Endometrial microvascular endothelial cells (primary cell): ENCODE data around the gene TMCC1. TPM values are rescaled to one million over a fixed set of nuclear protein-coding genes. Genes with fewer than 3 reads are reported as not detected.
"Not testable (repeated sequence)": the region's sequence is repeated elsewhere in the genome, so short reads cannot be mapped to it uniquely, and the experiment has no call there.

ENCODE experiments used
- in situ Hi-C: cut with HindIII; loops from 2 replicates; pipeline ENCODE4 v1.10.0; 2017; ENCODE audit warnings: low sequenced_read_pairs, low pct_unique_long_range_greater_than_20kb; ENCODE audit errors: inconsistent ontology term
- total RNA-seq: library from RNA; depleted of rRNA; stranded (reverse); fragments of >200 nt; gene quantifications from one replicate; pipeline ENCODE4 v1.2.3, GENCODE V29; 2015; ENCODE audit errors: inconsistent ontology term

The TMCC1 gene
- total RNA-seq, 1 donor from 2014 or later, result 11.8 TPM

DNA sequence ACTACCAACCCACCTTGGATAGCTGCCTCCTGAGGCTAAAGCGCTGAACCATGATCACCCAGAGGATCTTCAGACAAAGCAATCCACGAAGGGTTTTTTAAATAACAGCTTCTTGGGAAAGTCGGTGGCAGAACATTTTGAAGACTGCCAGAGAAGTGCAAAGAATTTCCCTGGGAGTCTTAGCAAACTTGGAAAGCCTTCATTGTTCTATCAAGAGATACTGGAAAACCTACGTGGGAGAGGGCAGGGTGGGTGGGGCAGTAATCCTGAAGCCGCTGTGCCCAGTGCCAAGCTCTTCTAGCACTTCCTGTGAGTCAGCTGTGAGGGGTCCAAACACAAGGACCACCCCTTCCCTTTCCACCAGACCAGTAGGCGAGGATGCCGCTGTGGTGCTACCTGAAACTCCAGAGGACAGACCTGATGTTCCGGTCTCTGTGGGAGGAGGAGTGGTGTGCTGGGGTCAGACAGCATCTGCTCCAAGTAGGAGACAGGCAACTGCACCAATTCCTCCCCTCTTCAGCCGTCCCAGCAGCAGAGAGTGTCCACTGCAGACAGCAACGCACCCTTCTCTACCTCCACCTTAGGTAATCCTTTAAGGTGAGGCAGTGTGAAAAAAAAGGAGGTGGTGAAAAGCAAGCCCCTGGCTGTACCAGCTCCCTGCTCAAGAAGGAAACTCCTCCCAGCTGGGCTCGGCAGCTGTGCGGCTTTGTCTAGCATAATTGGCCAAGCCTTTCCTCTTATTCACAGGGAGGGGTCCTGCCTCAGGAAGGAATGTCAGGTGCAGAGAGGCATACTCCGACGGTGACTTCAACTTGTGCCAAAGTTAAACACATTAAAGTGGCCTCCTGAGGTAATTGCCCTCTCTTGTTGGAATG lies 99.0 kb downstream of the TMCC1 start:
- in situ Hi-C loops, result no loop called here

DNA sequence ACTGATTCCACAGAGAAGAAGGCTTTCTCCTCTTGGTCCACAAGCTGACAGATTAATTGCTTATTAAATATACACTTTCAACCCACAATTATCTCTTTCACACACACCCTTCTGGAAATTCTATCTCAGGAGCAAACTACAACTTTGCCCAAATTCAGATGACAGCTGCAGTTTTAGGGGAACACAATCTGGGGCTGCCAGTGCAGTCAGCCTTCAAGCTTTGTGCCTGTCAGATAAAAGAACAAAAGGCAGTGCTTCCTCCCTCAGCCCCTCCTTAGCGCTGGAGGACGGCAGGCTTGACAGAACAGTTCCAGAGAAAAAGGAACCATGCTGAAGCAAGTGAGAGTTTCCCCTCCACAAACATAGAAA lies 99.6 kb downstream of the TMCC1 start:
- in situ Hi-C loops, result no loop called here

GRCh38 chr3:129793319-129793718 lies 100.2 kb downstream of the TMCC1 start:
- in situ Hi-C loops, result no loop called here

GRCh38 chr3:129783470-129783869 lies 110.0 kb downstream of the TMCC1 start:
- in situ Hi-C loops, result no loop called here

DNA sequence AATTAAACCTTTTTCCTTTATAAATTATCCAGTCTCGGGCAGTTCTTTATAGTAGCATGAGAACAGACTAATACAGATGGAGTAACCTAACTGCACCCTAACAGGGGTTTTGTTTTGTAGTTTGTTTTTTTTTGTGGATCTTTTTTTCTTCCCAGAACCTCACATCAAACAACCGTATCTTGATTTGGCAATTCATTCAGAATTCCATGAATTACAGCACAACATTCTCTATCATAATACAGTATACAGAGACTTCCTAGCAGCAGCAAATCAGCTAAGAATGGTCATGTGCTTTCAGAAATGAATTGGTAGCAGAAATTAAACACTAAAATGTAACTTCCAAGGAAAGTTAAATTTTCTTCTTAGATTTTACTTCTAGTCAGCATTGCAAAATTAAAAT lies 114.6 kb downstream of the TMCC1 start:
- in situ Hi-C loops, result no loop called here

GRCh38 chr3:129777806-129778205 lies 115.7 kb downstream of the TMCC1 start:
- in situ Hi-C loops, result no loop called here

- in situ Hi-C loops, result no loop called here
Observed at GRCh38 chr3:129775870-129776269, 117.6 kb downstream of the TMCC1 start.

DNA sequence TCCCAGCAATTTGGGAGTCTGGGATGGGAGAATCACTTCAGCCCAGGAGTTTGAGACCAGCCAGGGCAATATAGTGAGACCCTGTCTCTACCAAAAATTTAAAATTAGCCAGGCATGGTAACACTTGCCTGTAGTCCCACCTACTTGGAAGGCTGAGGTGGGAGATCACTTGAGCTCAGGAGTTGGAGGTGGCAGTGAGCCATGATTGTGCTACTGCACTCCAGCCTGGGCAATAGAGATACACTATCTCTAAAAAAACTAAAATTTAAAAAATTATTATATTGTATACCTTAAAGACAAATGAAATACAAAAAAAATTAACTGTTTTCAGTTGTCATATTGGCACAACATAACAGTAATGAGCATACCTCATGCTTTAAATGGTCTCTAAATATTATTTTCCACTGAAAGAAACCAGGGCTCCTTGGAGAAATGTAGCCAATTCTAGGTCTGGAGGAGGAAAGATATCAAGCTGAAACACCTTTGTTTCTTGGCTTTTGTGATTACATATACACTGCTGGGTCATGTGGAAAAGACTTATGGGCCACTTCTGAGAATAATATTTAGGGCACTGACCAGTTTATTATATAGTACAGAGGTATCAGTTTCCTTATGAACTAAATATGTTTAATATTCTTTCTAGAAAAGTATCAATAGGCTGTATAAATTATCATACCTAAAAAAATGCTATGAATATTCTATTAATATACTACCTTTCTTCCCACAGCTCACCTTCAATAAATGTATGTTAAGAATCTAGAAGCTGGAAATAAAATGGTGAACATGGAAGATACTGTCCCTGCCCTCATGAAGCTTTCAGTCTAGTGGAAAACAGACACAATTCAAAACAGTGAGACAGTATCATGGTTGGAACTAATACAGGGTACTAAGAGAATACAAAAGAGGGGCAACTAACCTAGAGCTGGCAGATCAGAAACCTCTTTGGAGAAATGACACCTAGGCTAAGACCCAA lies 119.5 kb downstream of the TMCC1 start:
- in situ Hi-C loops, result no loop called here

- in situ Hi-C loops, result no loop called here
Observed at GRCh38 chr3:129770604-129771003, 122.9 kb downstream of the TMCC1 start.

DNA sequence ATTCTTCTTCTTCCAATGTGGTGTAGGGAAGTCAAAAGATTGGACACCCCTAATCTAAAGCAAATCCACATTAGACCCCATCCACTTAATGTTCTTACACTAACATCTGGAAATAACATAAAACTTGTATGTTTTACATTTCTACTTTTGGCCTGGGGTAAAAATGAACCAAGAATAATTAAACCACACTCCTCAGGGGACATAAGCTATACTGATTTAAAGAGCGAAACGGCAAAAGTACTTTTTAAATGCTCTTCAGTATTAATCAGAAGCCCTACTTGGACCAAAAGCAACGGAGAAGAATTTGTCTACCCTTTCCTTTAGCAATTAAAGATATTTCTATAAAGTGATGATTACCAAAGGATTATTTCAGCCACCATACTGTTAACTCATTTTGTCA lies 123.9 kb downstream of the TMCC1 start:
- in situ Hi-C loops, result no loop called here

DNA sequence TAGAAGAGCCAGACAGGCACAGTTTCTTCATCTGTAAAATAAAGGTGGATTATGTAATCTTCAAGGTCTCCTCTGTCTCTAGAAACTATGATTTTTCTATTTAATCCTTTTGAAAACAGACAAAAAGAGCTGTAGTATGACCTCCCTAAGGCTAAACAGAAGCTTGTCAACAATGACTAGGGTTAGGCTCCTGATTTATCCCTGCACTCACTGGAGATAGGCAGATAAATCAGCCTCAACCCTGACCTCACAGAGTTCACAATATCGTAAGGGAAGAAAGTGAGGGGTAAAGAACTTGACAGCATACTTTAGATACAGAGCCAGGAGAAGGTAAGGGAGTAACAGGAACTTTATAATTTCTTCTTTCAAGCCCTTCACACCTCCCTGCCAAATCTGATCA lies 124.8 kb downstream of the TMCC1 start:
- in situ Hi-C loops, result no loop called here

DNA sequence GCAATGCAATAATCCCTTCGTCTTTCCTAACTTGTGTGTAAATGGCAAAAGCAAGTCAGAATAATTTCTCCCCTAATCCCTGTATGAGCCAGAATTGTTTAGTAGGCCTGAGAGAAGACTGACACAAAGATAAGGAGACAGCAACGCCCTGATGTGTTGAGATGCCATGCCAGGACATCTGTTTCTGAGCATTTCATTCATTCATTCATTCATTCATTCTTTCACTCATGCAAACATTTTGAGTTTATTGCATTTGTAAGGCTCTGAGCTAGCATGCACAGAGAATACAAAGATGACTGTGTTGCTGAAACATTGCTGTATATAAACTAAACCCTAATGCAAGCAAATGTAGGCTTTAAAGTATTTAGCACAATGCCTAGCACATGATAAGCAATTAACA lies 127.4 kb downstream of the TMCC1 start:
- in situ Hi-C loops, result no loop called here

GRCh38 chr3:129764090-129764489 lies 129.4 kb downstream of the TMCC1 start:
- in situ Hi-C loops, result no loop called here

DNA sequence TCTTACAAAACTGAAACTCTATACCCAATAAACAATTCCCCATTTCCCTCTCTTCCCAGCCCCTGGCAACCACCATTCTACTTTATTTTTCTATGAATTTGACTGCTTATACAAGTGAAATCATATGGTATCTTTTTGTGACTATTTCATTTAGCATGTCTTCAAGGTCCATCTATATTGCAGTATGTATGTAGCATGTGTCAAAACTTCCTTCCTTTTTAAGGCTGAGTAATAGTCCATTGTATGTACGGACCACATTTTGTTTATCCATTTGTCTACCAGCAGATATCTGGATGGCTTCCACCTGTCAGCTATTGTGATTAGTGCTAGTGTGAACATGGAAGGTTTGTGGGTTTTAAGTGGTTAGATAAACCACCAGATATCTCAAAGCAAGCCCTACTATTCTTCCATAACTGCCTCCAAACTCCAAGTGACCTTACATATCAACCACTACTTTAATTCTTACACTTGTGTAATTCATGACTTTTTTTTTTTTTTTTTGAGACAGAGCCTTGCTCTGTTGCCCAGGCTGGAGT lies 134.7 kb downstream of the TMCC1 start:
- in situ Hi-C loops, result no loop called here

DNA sequence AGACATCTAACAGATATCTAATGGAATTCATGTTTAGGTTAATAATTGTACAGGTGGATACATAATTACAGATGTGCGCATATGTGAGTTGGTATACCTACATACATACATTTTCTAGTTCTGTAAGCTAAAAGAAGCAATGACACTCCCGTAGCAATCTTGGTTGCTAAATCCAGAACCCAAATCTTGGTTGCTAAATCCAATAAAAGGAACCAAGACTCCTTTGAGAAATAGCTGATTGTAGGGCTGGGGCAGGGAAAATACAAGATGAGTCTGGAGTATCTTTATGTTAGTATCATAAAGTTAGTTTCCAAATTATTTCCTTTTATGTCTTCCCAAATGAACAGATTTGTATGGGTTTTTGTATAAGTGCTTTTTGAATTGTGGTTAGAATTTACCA lies 135.2 kb downstream of the TMCC1 start:
- in situ Hi-C loops, result no loop called here

DNA sequence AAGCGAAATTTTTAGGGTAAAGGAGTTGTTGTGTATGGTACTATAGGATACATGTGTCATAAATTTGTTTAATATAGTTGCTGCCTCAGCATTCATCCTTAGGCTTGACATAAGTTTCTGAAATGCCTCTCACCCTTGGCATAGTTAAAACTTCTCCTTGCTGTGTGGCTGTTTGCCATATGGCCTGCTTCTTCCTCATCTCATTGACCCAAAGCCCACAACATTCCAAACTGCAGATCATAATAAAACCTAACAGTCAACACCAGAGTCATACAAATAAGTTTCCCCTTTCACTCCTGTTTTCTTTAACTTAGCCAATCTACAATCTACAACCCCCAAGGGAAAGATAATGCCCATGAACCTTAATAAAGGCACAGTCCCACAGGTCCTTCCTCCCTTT lies 136.6 kb downstream of the TMCC1 start:
- in situ Hi-C loops, result no loop called here

DNA sequence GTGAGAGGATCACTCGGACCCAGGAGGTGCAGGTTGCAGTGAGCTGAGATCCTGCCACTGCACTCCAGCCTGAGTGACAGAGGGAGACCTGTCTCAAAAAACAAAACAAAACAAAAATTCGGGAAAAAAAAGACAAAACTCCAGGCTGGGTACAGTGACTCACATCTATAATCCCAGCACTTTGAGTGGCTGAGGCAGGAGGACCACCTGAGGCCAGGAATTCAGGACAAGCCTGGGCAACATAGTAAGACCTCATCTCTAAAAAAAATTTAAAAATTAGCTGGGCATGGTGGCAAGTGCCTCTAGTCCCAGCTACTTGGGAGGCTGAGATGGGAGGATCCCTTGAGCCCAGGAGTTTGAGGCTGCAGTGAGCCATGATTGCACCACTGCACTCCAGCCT lies 142.4 kb downstream of the TMCC1 start:
- in situ Hi-C loops, result not testable (repeated sequence)

DNA sequence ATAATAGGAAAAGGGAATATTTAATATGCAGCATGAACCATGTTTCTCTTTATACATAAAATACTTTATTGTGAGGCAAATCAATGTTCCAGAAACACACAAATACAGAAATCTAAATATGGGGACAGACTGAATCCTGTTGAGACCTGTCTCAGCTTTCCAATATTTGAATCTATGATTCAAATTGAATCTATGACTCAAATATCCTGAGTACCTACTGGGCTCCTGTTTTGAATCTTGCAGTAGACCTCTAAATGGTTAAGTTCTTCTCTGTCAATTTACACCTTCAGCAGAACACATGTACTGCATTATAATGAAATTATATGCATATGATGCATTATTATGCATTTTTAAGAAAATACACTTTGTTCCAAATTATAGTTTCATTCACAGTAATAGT lies 143.8 kb downstream of the TMCC1 start:
- in situ Hi-C loops, result no loop called here

DNA sequence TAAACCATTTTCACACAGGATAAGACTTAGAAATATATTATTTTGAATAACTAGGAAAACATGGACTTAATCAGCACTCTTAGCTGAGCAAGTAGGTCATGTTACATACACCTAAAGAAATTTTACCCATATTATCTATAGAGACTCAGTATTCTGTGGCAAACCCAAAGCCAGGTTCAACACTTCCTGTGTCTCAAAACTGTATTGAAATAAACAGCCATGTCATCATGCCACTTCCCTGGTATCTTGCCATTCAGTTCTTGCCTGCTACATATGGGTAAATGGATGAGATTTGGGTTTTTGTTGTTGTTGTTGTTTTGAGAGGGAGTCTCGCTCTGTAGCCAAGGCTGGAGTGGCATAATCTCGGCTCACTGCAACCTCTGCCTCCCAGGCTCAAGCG lies 145.5 kb downstream of the TMCC1 start:
- in situ Hi-C loops, result no loop called here

DNA sequence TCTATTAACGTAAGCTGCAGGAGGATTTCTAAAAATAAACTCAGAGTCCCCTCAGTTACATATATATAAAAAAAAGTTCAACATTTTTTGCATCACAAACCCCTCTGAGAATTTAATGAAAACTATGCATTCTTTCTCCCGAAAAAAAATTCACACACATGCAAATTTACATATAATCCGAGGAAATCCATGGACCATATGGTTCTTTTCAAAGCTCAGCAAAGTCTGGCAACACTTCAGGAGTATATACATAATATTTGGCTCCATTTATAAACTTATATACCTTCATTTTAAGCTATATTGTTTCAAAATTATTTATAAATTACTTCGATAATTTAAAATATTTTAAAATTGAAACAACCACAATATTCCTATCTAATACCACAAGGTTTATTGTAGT lies 146.4 kb downstream of the TMCC1 start:
- in situ Hi-C loops, result no loop called here
